Activated CD4-positive, CD25-positive, alpha-beta regulatory T cell treated with anti-CD3 and anti-CD28 coated beads, Interleukin-2, amount 50 U/mL, for 16 hours (primary cell): ENCODE results near the gene GRM3.
"Not testable (repeated sequence)": the region's sequence is repeated elsewhere in the genome, so short reads cannot be mapped to it uniquely, and the experiment has no call there.

Source experiments
- DNase-seq: peaks from one replicate; pipeline ENCODE4 v3.0.0-alpha.2; 2020; ENCODE audit warnings: low read depth, low spot score

Gene GRM3

DNA sequence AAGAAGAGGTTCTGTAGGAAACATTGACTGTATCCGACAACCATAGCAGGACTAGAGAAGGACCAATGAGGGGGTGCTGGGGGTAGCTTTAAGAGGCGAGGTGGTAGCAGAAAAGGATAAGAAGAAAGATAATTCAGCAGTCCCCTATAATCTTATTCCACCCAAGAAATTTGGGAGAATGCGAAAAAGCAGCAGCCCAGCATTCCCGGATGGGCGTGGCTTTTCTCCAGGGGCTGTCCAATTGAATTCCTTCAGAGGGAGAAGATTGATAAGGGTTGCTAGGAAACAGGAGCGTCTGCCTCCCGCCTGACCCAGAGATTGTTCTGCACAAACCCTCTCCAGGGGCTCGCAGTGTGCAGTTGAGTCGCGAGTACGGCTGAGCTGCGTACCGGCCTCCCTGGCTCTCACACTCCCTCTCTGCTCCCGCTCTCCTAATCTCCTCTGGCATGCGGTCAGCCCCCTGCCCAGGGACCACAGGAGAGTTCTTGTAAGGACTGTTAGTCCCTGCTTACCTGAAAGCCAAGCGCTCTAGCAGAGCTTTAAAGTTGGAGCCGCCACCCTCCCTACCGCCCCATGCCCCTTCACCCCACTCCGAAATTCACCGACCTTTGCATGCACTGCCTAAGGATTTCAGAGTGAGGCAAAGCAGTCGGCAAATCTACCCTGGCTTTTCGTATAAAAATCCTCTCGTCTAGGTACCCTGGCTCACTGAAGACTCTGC is at the start of gene GRM3:
TSS of gene GRM3 (plus strand) at position 349 of the 721 bp plus-strand sequence. CDS start 121,237 bp downstream, outside the sequence.
- no peak for DNase-seq

GRCh38 chr7:86598311-86598710 is 45.4 kb upstream of the GRM3 start:
- no peak for DNase-seq

- DNase-seq, result no peak
Observed at GRCh38 chr7:86598721-86599120, 45.0 kb upstream of the GRM3 start.

DNA sequence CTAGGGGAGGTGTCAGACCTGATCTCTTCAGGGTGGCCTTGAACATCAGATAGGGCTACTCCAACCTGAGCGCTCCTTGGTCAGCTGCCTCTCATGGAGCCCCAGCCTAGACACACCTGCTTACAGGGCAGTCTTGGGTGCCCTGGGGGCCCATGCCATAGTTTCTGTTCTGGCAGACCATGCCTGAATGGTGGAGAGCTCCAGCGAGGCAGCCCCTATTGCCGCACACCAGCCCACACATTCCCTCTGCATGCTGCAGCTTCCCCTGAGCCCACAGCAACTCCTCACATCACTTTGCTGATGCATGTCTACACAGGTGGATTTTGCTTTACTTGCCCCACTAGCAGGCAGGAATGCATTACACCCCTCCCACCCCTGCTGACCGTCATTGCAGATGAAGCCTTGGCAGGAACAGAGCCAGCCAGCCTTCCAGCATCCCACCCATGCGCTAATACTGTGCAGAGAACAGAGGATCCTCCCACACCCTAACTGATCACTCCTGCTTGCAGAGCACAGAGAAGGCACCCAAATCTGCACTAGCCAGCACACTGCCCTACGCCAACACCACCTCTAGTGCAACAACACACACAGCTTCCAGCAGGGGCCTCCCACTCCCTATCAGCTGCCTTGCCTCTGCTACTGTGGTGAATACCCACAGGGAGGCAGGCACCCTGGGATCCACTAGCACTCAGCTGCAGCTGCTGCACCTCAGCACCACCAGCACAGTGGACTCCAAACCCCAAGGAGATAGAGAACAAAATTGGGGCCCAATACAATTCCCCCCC is 43.0 kb upstream of the GRM3 start:
- no peak for DNase-seq

- DNase-seq, result not testable (repeated sequence)
Observed at GRCh38 chr7:86615711-86616110, 28.0 kb upstream of the GRM3 start.

DNA sequence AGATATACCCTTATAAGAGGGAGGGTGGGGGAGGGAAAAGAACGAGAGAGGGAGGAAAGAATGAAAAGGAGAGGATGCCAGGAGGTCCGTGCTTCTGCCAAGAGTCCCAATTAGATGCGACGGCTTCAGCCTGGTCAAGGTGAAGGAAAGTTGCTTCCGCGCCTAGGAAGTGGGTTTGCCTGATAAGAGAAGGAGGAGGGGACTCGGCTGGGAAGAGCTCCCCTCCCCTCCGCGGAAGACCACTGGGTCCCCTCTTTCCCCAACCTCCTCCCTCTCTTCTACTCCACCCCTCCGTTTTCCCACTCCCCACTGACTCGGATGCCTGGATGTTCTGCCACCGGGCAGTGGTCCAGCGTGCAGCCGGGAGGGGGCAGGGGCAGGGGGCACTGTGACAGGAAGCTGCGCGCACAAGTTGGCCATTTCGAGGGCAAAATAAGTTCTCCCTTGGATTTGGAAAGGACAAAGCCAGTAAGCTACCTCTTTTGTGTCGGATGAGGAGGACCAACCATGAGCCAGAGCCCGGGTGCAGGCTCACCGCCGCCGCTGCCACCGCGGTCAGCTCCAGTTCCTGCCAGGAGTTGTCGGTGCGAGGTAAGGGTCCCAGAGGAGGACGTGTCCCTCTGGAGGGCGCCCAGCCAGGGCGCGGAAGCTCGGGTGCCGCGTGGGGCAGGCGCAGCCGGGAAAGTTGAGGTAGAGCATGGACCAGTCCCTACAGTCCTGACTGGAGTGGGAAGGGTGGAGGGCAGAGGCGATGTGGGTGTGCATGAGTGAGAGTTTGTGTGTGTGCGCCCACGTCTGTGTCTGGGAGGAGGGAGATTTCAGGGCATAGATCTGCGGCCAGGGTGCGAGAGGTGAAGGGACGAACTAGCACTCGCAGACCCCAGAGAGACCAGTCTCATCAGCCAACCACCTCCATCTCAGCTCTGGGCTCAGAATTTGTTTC is 844 bp downstream of the GRM3 start:
- DNase-seq, result no peak

DNA sequence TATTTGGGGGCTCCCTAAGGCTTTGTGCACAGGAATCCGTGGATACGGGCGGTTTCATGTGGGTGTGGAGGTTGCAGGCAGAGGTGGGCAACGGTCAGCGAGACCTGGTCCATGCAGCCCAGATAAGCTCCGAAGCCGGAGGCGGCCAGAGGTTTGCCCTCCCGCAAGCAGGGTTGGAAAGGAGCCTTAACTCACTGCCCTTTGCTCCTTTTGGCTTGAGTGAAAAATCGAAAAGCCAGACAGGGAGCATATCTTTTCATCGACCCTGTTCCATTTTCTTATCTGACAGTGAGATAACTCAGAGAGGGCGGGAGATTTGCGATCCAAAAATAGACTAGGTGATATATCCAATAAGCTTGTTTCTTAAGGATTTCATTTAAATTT is 1.5 kb downstream of the GRM3 start:
- DNase-seq, result no peak

- DNase-seq, result no peak
Observed at GRCh38 chr7:86645676-86646276, 2.1 kb downstream of the GRM3 start.

- DNase-seq, result no peak
Observed at GRCh38 chr7:86647385-86648094, 3.8 kb downstream of the GRM3 start.

DNA sequence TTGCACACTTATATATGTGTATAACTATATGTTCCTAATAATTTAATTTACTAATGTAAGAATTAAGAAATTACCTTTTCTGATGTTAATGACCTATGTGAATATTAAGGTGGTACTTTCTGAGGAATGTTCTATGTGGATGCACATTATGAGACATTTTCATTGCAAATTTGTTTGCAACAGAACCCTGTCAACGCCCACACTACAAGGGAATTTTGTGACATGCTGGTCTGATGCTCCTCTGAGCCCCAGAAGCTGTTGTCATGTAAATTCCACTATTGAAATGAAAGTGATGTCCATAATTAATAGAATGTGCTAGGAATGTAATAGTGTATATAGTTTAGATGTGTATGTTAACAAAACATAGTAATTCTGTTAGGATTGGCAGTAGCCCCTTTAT is 4.5 kb downstream of the GRM3 start:
- DNase-seq, result no peak

- no peak for DNase-seq
Observed at GRCh38 chr7:86653919-86654659, 10.4 kb downstream of the GRM3 start.

DNA sequence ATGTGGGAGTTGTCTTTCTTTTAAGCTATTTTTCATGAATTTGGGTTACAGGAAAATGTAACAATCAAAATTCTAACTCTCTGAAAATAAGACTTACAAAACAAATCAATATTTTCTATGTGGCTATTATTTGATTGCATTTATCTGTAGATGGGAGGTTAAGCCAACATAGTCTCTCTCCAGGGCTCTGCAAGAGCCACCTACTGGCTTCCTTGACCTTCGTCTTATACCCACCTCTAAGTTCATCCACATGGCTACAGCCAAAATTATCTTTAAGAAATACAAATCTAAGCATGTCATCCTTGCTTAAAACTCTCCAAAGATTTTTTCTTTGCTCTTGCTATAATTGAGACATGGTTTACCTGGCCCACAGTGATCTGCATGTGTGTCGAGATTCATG is 14.2 kb downstream of the GRM3 start:
- DNase-seq, result no peak

- DNase-seq, result no peak
Observed at GRCh38 chr7:86660950-86661462, 17.3 kb downstream of the GRM3 start.

- no peak for DNase-seq
Observed at GRCh38 chr7:86664486-86664885, 20.8 kb downstream of the GRM3 start.

DNA sequence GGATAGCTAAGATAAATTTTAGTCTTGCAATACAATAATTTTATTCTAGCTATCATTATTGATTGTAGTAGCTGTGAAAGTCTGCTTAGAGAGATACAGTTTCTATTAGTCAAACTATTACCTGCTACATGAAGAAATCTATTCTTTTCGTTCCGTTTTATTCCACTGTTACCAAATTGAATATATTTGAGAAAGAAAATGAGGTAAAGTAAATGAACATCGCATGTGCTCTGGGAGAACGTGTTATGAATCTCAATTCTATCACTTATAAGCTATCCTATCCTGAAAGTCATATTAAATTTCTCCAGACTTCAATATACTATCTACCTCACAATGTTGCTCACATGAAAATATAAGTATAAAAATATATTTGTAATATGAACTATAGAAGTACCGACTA is 21.3 kb downstream of the GRM3 start:
- no peak for DNase-seq

DNA sequence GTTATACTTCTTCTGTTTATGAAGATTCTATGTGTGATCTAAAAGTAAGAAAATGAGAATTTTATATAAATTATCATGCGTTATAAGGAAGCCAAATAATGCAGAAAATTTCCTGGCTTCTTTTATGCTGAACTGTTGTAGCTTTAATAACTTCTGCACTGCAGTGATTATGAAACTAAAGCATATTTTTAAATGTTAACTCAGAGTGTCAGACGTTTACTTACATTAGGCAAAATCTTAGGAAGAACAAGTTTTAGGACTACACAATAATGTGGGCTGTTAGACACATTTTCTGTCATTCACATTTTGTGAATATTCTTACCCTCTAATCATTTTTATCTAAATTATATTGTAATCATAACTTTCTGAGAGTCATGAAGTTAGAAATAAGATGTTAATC is 22.0 kb downstream of the GRM3 start:
- no peak for DNase-seq

DNA sequence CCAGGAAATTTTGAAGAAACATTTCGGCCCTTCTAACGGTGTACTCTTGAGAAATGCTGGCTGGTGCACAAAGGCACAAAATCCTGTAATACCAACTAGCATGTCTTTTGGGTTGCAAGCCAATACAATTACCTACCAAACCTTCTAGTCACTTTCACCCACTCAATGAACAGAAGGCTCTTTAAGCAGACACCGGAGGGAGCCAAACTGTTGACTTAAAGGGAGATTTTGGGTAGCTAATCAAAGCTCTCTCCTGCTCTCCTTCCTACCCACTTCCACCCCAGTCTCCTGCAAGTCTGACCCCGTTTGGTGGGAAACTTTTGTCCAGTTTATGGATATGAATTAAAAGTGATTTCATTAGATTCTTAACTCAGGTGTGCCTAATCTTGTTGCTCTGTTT is 24.0 kb downstream of the GRM3 start:
- no peak for DNase-seq

DNA sequence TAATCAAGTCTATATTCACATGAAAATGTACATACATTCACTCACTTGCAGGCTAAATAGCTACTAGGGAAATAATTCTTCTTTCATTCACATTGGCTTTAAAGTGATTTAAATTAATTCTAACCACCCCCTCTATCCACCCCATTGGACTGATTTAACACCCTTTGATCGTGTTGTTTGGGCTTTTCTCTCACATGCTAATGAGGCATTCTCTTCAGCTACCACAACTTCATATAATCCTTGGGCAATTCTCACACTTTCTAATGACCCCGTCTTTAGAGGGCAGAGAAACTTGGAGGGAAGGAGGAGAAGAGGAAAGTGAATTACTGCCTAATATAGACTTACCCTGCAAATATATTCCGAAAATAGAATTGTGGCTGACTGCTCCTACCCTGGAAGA is 24.6 kb downstream of the GRM3 start:
- DNase-seq, result no peak

DNA sequence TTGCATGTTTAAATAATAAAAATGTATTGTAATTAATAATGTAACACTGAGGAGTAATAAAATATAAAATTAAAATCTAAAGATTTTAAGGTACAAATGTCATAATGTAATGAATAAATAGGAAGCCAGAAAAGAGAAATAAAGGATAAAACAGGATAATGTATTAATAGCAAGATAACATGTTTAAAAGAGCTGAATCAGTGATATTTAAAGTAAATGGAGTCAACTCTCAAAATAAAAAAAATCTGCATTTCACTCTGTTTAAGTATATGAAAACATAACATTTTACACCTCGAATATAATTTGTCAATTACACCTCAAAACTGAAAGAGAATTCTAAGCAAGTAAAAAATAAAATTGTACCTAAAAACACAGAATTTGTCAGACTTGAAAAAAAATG is 44.1 kb downstream of the GRM3 start:
- no peak for DNase-seq

- no peak for DNase-seq
Observed at GRCh38 chr7:86689363-86689762, 45.7 kb downstream of the GRM3 start.
